Stimulated activated CD4-positive, alpha-beta T cell treated with anti-CD3 and anti-CD28 coated beads, Interleukin-15, amount 100 ng/mL, for 1 hour (primary cell): ENCODE measurements around the gene OLFML2A.
"Not testable (repeated sequence)": the region's sequence is repeated elsewhere in the genome, so short reads cannot be mapped to it uniquely, and the experiment has no call there.

ENCODE experiments used
- DNase-seq, 2 donors: peaks; one replicate each; pipeline ENCODE4 v3.0.0-alpha.2; 2020; ENCODE audit warnings: low read depth in 1 of 2, low spot score in 1 of 2

The OLFML2A gene

GRCh38 chr9:124818431-124819281 is 41.7 kb downstream of the OLFML2A start:
- no peak for DNase-seq

GRCh38 chr9:124820698-124821623 is 44.0 kb downstream of the OLFML2A start:
- DNase-seq, result no peak

- DNase-seq, result no peak
These were observed 51.8 kb downstream of the OLFML2A start for GRCh38 chr9:124828489-124829333.

- DNase-seq, result no peak
These were observed 52.4 kb downstream of the OLFML2A start for GRCh38 chr9:124829334-124829669.

- no peak for DNase-seq
These were observed 53.7 kb downstream of the OLFML2A start for GRCh38 chr9:124830593-124830992.

- DNase-seq, result no peak
These were observed 54.9 kb downstream of the OLFML2A start for GRCh38 chr9:124831642-124832364.

GRCh38 chr9:124834591-124834990 is 57.7 kb downstream of the OLFML2A start:
- DNase-seq, result no peak

- no peak for DNase-seq
These were observed 58.2 kb downstream of the OLFML2A start for GRCh38 chr9:124835026-124835557.

- not testable (repeated sequence) for DNase-seq
These were observed 61.2 kb downstream of the OLFML2A start for GRCh38 chr9:124838132-124838531.

GRCh38 chr9:124838567-124839275 is 61.8 kb downstream of the OLFML2A start:
- DNase-seq, result not testable (repeated sequence)

- DNase-seq, result no peak
These were observed 62.8 kb downstream of the OLFML2A start for GRCh38 chr9:124839612-124840299.

GRCh38 chr9:124840300-124840833 is 63.4 kb downstream of the OLFML2A start:
- DNase-seq, result no peak

GRCh38 chr9:124841075-124841821 is 64.3 kb downstream of the OLFML2A start:
- no peak for DNase-seq

GRCh38 chr9:124843456-124844034 is 66.6 kb downstream of the OLFML2A start:
- no peak for DNase-seq

- DNase-seq, result no peak
These were observed 67.4 kb downstream of the OLFML2A start for GRCh38 chr9:124844291-124844690.

- not testable (repeated sequence) for DNase-seq
These were observed 69.5 kb downstream of the OLFML2A start for GRCh38 chr9:124846467-124846866.

GRCh38 chr9:124846969-124847368 is 70.0 kb downstream of the OLFML2A start:
- DNase-seq, result no peak

- no peak for DNase-seq
These were observed 72.9 kb downstream of the OLFML2A start for GRCh38 chr9:124849801-124850200.
